Lung (tissue), 12 donors: ENCODE results near the gene MDGA2. TPM values are rescaled to one million over a fixed set of nuclear protein-coding genes. Genes with fewer than 3 reads are reported as not detected.

ENCODE experiments used
- ATAC-seq: fragments of 200-7000 bp; cut with Tn5 transposase; one replicate; pipeline ENCODE4 v1.9.1; 2020; ENCODE audit warnings: moderate number of reproducible peaks; ENCODE audit not compliant: insufficient read depth, low FRiP score
- DNase-seq, 3 donors: peaks; one replicate each; pipeline ENCODE4 v3.0.0-alpha.2; 2013 to 2017
- H3K27ac ChIP-seq, 2 donors: one replicate each; pipeline ENCODE4 v1.5.1; 2013; ENCODE audit warnings: mild to moderate bottlenecking in 2 of 2, moderate library complexity in 2 of 2, control low read depth in 1 of 2, inconsistent platforms in 1 of 2, low read depth in 1 of 2, low read length in 1 of 2
- H3K27me3 ChIP-seq, 3 donors: one replicate each; pipeline ENCODE4 v1.5.1; 2013; ENCODE audit warnings: low read length in 2 of 3; ENCODE audit not compliant: control insufficient read depth in 3 of 3, insufficient read depth in 3 of 3
- H3K36me3 ChIP-seq, 4 donors: one replicate each; pipeline ENCODE4 v1.5.1; 2013; ENCODE audit warnings: low read length in 4 of 4, mild to moderate bottlenecking in 1 of 4, moderate library complexity in 1 of 4; ENCODE audit not compliant: control insufficient read depth in 4 of 4, insufficient read depth in 4 of 4
- H3K4me1 ChIP-seq, 5 donors: one replicate each; pipeline ENCODE4 v1.5.1; 2013; ENCODE audit warnings: low read length in 5 of 5, mild to moderate bottlenecking in 2 of 5, moderate library complexity in 1 of 5; ENCODE audit not compliant: control insufficient read depth in 5 of 5, insufficient read depth in 5 of 5
- H3K4me3 ChIP-seq: one replicate; pipeline ENCODE4 v1.5.1; 2013; ENCODE audit warnings: mild to moderate bottlenecking, control low read depth, moderate library complexity
- H3K9ac ChIP-seq, 2 donors: one replicate each; pipeline ENCODE4 v1.5.1; 2013; ENCODE audit warnings: low read length in 2 of 2, control low read depth in 1 of 2; ENCODE audit not compliant: insufficient read depth in 1 of 2
- H3K9me3 ChIP-seq, 4 donors: one replicate each; pipeline ENCODE4 v1.5.1; 2013; ENCODE audit warnings: low read length in 3 of 4, mild to moderate bottlenecking in 1 of 4, moderate library complexity in 1 of 4; ENCODE audit not compliant: control insufficient read depth in 4 of 4, insufficient read depth in 3 of 4
- WGBS, 2 donors: extraction: QIAGEN DNeasy Blood & Tissue Kit; methylation state at CpG; one replicate each; pipeline ENCODE4 v1.1.7; 2013; 5-methylcytosine and 5-hydroxymethylcytosine counted together
- polyA plus RNA-seq, 2 donors: library from polyadenylated mRNA; stranded (reverse); fragments of 200-250 nt; gene quantifications; one replicate each; pipeline ENCODE4 v1.2.1, GENCODE V29; 2013
- total RNA-seq, 2 donors: library from RNA; depleted of rRNA in 1 of 2; stranded (reverse); fragments of >200 nt in 1 of 2; gene quantifications; one replicate each; pipeline ENCODE4 v1.2.1, GENCODE V29; 2014 to 2021
- TF ChIP-seq, protein P1 (sequence below): IDR thresholded peaks from 2 replicates; pipeline ENCODE4 v1.5.1; 2012; ENCODE audit warnings: mild to moderate bottlenecking; ENCODE audit errors: control extremely low read depth, extremely low read depth
- donor health status: control.
- donor health status: control.
- donor health status: Bipolar disorder and iron deficiency.
- donor health status: healthy.
- donor health status: DM: yes; HTN: yes; CAD: no.

The MDGA2 gene
- total and polyA plus RNA-seq, 4 donors, result 0.03 to 3.2 TPM; not detected in 2

DNA sequence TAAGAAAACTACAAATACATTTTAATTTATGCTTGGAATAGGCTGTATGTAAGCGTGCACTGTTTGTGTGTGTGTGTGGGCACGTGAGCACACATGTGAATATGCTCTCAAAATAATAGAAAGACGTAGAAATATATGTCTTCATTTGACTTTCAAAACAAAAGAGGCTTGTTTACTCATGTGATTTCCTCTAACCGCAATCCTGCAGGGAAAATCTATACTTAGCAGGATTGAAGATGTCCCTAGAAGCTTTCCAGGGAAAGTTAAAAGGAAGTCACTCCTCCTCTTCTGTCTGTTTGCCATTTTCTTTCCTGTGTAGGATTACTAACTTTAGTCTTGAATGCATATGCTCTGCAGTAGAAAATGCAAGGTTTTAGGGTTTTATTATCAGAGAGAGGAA, 404.7 kb downstream of the MDGA2 start:
- no peak for ATAC-seq
- WGBS, 2 donors, result 69 to 82% methylated on average over 4 of the region's 4 CpGs
- Histone ChIP-seq H3K9me3 (no peaks in the 10 kb centered on the region), H3K27ac (no peak overlapping the region), H3K4me3 (no peak overlapping the region), H3K27me3 (no peaks in the 10 kb centered on the region), H3K4me1 (no peaks in the 10 kb centered on the region), H3K36me3 (no peaks in the 10 kb centered on the region), H3K9ac (no peak overlapping the region)
- no peak for DNase-seq
- TF ChIP-seq, protein P1, sequence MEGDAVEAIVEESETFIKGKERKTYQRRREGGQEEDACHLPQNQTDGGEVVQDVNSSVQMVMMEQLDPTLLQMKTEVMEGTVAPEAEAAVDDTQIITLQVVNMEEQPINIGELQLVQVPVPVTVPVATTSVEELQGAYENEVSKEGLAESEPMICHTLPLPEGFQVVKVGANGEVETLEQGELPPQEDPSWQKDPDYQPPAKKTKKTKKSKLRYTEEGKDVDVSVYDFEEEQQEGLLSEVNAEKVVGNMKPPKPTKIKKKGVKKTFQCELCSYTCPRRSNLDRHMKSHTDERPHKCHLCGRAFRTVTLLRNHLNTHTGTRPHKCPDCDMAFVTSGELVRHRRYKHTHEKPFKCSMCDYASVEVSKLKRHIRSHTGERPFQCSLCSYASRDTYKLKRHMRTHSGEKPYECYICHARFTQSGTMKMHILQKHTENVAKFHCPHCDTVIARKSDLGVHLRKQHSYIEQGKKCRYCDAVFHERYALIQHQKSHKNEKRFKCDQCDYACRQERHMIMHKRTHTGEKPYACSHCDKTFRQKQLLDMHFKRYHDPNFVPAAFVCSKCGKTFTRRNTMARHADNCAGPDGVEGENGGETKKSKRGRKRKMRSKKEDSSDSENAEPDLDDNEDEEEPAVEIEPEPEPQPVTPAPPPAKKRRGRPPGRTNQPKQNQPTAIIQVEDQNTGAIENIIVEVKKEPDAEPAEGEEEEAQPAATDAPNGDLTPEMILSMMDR, result no peak

DNA sequence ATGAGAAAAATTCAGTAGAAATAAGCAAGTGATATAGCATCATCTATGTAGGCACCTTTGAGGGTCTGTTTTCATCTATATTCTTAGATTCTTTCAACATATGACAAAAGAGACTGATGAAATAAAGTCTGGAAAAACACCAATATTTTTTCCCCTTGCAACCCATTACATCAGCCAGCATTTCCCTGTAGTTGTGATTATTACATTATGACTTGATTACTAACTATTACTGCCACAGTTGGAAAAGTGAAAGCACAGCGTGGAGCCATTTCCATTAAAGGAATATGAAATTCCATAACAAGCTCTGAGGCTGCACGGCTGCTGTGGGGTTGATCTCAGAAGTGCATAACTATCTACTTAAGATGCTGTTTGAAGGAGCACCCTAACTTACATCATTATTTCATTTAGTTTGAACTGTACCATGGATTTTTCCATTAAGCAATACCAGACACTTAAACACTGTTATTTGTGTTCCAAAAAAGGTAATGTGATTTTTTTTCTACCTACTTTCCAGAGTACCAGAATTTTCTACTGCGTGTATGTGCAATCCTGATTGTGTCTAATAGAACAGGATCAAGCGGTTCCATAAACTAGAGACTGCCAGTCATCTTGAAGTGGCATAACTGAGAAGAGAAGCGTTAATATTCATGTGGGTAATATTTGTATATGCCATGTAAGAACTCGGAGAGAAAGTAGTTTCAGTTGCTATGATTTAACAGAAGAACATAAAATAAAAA, 405.5 kb downstream of the MDGA2 start:
- Histone ChIP-seq H3K36me3 (no peaks in the 10 kb centered on the region), H3K4me3 (no peak overlapping the region), H3K4me1 (no peaks in the 10 kb centered on the region), H3K9ac (no peak overlapping the region), H3K27ac (no peak overlapping the region), H3K27me3 (no peaks in the 10 kb centered on the region), H3K9me3 (no peaks in the 10 kb centered on the region)
- no peak for DNase-seq
- peak; percentile 69 for ATAC-seq
- TF ChIP-seq, protein P1, result no peak
- 63 to 84% methylated on average over 6 of the region's 6 CpGs for WGBS, 2 donors

DNA sequence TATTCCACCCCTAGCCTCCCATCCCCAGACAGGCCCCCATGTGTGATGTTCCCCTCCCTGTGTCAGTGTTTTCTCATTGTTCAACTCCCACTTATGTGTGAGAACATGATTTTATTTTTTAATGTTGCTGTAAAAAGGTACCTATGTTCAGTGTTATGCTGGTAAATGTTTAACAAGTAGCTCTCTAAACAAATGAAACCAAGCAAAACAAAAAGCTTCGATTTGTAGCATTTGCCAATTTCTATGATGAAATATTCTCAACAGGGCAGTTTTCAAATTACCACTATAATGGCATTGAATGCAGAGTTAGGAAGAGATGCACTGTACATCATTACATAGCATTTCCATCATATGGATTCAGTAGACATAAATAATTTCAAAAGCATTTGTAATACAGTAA, 410.6 kb downstream of the MDGA2 start:
- H3K9me3 ChIP-seq, result no peaks in the 10 kb centered on the region
- H3K9ac ChIP-seq, result no peak overlapping the region
- TF ChIP-seq, protein P1, result no peak

DNA sequence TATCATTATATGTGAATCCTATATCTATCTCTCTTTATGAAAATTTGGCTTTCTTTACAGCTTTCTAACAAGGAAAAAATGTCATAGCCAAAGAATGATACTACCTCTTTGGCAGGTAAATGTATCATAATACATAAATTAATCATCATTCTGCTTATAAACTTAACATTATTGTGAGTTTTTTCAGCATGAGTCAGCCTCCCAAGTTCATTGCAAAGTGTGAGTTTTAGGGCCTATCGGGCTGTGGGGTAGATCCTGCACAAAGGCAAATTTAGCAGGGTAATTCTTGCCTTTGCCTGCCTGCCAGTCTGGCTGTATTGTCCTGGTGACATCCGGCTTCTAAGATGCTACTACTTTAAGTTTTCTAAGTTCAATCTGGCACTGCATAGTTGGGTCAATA, 412.6 kb downstream of the MDGA2 start:
- Histone ChIP-seq H3K27ac (no peak overlapping the region), H3K9me3 (no peaks in the 10 kb centered on the region), H3K4me1 (no peaks in the 10 kb centered on the region), H3K4me3 (no peak overlapping the region), H3K27me3 (no peaks in the 10 kb centered on the region), H3K36me3 (no peaks in the 10 kb centered on the region), H3K9ac (no peak overlapping the region)
- ATAC-seq, result no peak
- TF ChIP-seq, protein P1, result no peak
- WGBS, 2 donors, result 87 to 90% methylated on average over 2 of the region's 2 CpGs
- DNase-seq, result no peak

More for the DNA sequence above, 410.6 kb downstream of the MDGA2 start:
- H3K27ac ChIP-seq, result no peak overlapping the region
- DNase-seq (no peak), ATAC-seq (no peak)
- H3K36me3 ChIP-seq, result no peaks in the 10 kb centered on the region
- WGBS, 2 donors, result 75 to 78% methylated on average over 1 of the region's 1 CpG
- no peaks in the 10 kb centered on the region for H3K4me1 ChIP-seq
- no peaks in the 10 kb centered on the region for H3K27me3 ChIP-seq
- H3K4me3 ChIP-seq, result no peak overlapping the region
